Liver (tissue), 3 donors: ENCODE measurements around the gene VEPH1.

Experiments
- TAF1 ChIP-seq: conservative IDR thresholded peaks from 2 replicates; pipeline ENCODE4 v1.6.1; 2016; ENCODE audit warnings: antibody characterized with exemption, mild to moderate bottlenecking
- TF ChIP-seq, protein P1 (sequence below): fragments of 150-350 bp; IDR thresholded peaks from 2 replicates; pipeline ENCODE4 v1.5.1; 2017; ENCODE audit warnings: improper control_type of control experiment, low read depth, low read length; ENCODE audit not compliant: missing input control
- TF ChIP-seq, protein P2 (sequence below): IDR thresholded peaks from 2 replicates; pipeline ENCODE4 v1.6.1; 2016; ENCODE audit warnings: antibody characterized with exemption
- donor health status: healthy.
- donor health status: healthy.

DNA sequence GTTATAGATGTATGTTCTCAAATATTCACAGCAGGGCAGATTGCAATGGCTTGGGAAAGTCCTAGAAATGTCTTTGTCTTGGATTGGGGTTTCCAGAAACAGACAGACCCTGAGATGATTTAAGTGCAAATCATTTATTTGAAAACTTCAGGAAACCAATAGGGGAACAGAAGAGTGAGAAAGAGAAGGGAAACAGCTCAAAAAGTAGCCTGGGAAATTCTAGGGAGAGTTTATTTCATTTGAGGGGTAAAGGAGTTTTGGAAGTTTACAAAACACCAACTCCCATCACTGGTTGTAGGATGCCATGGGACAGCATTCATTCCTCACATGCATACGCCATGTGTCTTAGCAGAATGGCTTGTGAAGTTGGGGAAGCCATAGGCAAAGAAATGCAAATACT is 98.8 kb downstream of the VEPH1 start:
- TF ChIP-seq, protein P1, sequence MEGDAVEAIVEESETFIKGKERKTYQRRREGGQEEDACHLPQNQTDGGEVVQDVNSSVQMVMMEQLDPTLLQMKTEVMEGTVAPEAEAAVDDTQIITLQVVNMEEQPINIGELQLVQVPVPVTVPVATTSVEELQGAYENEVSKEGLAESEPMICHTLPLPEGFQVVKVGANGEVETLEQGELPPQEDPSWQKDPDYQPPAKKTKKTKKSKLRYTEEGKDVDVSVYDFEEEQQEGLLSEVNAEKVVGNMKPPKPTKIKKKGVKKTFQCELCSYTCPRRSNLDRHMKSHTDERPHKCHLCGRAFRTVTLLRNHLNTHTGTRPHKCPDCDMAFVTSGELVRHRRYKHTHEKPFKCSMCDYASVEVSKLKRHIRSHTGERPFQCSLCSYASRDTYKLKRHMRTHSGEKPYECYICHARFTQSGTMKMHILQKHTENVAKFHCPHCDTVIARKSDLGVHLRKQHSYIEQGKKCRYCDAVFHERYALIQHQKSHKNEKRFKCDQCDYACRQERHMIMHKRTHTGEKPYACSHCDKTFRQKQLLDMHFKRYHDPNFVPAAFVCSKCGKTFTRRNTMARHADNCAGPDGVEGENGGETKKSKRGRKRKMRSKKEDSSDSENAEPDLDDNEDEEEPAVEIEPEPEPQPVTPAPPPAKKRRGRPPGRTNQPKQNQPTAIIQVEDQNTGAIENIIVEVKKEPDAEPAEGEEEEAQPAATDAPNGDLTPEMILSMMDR: no peak
- TF ChIP-seq TAF1: no peak
- TF ChIP-seq, protein P2, sequence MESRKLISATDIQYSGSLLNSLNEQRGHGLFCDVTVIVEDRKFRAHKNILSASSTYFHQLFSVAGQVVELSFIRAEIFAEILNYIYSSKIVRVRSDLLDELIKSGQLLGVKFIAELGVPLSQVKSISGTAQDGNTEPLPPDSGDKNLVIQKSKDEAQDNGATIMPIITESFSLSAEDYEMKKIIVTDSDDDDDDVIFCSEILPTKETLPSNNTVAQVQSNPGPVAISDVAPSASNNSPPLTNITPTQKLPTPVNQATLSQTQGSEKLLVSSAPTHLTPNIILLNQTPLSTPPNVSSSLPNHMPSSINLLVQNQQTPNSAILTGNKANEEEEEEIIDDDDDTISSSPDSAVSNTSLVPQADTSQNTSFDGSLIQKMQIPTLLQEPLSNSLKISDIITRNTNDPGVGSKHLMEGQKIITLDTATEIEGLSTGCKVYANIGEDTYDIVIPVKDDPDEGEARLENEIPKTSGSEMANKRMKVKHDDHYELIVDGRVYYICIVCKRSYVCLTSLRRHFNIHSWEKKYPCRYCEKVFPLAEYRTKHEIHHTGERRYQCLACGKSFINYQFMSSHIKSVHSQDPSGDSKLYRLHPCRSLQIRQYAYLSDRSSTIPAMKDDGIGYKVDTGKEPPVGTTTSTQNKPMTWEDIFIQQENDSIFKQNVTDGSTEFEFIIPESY: no peak
